HG02938 (cell line): ENCODE data around the gene ZBTB12.
A peak's percentile ranks its signal among the peaks of the same experiment; 100 is the strongest.
"Not testable (repeated sequence)": the region's sequence is repeated elsewhere in the genome, so short reads cannot be mapped to it uniquely, and the experiment has no call there.

Source experiments
- ATAC-seq: cut with Tn5 transposase; IDR thresholded peaks from one replicate; pipeline ENCODE4 v1.9.1; 2021; ENCODE audit warnings: mild to moderate bottlenecking, moderate library complexity; ENCODE audit not compliant: unreplicated experiment

ZBTB12 gene

DNA sequence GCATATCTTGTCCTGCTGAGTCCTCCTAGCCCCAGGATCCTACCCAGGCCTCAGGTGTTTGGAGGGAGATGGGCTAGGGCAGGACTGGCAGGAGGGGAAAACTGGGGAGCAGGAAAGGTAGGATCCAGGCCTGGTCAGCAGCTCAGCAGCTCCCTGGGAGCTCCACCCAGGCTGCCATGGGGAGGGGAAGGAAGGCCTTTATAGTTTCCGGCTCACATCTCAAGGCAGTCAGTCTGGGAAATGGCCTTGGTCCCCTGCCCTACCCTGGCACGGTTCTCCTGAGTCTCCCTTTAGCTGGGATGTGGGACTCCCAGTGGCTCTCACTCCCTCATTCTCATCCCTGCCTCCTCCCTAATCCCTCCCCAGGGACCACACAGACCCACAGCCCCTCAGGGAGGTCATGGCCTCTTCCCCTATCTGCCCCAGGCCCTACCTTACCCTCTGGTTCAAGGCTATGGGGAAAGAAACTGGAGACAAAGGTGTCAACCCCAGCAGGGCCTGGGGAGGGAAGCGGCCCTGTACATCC is 24.7 kb downstream of the ZBTB12 start:
- no peak for ATAC-seq

DNA sequence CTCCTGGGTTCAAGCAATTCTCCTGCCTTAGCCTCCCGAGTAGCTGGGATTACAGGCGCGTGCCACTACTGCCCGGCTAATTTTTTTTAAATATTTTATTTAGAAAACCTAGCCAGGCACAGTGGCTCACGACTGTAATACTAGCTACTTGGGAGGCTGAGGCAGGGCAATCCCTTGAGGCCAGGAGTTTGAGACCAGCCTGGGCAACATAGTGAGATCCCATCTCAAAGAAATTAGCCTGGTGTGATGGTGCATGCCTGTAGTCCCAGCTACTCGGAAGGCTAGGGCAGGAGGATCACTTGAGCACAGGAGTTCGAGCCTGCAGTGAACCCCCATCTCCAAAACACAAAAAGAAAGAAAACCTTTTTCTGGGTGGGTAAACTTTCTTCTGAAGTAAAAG is 25.5 kb downstream of the ZBTB12 start:
- no peak for ATAC-seq

DNA sequence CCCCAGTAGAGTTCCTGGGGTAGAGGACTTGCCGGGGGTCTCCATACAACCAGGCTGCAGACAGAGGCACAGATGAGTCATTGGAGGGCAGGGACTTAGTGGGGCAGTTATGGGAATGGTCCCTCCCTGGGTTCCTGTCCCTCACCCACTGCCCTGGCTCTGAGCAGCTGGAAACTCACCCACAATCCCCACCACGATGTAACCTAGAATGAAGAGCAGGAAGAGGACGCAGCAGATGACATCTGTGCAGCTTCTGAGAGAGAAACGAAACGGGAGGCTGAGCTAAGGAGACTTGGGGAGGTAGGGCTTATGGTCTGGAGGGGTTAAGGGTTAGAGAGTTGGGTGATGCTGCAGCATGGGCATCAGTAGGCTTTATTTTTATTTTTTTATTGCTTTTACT is 26.0 kb downstream of the ZBTB12 start:
- no peak for ATAC-seq

DNA sequence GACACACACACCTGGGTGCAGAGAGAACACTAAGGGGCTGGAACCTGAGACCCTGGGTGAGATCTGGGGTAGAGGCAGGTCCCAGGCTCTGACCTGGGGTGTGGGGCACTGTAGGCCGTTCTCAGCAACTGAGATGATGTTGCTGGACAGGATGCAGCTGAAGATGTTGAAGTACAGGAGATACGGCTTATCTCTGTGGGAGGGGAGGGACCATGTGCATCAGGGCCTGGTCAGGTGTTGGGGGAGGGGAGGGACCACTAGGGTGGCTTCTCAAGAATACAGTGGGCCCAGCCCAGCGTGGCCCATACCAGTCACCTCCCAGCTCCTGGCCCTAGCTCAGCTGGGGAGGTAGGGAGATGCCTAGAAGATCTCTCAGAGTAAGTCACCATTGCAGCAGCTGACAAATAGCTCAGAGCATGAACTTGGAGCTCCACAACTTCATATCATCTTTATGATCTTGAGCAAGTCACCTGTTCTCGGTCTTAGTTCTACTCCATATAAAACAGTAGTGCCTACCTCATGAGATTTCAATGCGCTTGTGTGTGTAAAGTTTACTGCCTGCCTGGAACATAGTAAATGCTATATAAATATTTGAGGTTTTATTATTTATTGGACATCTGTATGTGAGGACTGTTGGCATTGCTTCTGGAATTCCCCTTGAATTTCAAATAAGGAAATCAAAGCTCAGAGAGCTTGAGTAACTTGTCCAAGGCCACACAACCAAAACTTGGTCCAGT is 26.9 kb downstream of the ZBTB12 start:
- ATAC-seq, result no peak

DNA sequence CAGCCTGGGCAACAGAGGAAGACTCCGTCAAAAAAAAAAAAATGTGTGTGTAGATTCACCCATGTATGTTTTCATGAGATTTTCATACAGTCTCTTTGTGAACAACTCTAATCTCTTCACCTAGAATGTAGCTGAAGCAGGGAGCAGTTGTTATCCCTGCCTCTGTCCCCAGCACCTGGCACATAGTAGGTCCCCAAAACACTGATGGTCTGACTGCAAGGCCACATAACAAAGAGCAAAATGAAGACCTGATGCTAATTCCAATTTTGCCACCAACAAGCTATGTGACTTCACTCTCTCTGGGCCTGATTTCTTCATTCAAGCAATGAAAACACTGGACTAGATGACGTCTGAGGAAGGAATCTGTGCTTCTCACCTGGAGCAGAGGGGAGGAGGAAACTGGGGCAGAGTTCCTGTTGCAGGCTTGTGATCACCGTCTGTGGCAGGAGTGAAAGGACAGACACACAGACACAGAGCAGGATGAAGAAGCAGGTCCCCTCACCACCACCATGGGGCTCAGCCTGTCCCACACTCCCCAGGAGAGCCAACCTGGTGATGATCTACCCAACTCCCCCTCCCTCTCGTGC is 27.7 kb downstream of the ZBTB12 start:
- no peak for ATAC-seq

DNA sequence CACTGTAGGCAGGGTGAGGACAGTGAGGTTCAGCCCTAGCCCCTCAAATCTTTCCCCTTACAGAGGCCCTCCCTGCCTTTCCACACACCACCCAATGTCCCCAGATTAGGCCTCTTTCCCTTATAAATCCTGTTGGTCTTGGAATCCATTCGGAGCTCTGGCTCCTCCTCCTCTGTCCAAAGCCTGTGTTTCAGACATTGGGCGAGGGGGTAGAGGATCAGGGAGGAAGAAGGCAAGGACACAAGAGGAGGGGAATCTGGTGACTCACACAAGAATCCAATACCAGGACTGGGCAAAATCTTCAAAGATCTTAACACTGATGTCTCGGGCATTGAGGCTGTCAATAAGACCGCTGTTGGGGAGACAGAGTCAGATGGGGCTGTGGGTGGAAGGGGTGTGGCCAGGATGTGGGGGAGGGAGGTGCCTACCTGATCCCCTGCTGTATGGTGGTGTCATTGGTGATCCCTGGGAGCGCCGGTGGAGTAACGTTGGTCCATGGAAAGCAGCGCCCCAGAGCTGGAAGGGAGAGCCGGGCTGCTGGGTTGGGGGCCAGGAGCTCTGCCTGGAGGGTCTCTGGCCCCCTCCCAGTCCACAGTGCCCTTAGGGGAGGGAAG is 30.7 kb downstream of the ZBTB12 start:
- no peak for ATAC-seq

DNA sequence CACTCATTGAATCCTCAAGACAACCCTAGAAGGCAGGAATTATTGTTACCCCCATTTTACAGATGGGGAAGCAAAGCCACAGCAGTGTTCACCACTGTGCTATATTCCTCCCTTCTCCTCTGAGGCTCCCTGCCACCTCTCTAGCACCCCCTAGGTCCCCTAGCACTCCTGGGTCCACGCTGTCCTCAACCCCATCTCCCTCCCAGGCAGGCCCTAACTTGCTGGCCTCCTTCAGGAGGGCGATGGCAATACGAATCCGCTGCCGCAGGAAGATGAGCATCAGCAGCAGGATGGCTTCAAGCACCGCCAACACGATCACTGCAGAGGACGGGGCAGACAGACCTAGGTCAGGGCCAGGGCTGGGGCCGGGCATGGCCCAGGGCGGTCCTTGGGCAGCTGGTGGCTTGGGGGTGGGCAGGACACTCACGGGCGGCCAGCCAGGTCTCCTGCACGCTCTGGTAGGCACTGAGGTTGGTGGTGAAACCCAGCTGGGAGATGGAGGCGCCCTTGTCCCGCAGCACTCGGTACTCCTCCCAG is 31.4 kb downstream of the ZBTB12 start:
- no peak for ATAC-seq

DNA sequence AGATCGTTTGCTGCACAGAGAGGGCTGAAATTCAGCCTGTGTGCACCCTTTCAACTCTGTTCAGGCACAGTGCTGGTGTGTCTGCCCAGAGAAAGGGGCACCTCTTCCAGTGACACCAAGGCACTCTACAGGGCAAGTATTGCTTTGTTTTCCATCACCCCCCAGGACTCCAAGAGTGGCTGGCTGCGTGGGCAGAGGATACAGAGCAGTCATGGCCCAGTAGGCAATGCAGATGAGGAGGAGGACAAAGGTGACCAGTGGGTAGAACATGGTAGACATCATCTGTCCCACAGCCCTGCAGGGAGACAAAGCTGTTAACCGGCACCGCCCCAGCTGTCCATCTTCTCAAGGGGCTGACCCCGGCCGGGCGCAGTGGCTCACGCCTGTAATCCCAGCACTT is 32.5 kb downstream of the ZBTB12 start:
- ATAC-seq, result no peak

DNA sequence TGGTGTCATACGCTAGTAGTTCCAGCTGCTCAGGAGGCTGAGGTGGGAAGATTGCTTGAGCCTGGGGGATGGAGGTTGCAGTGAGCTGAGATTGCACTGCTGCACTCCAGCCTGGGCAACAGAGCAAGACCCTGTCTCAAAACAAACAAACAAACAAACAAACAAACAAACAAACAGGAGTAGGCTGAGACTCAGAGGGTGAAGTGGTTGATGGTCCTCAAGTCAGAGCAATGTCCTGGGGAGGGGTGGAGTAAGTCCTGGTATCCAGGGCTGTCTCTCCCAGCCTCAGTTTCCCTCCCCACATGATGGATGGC is 33.3 kb downstream of the ZBTB12 start:
- not testable (repeated sequence) for ATAC-seq

DNA sequence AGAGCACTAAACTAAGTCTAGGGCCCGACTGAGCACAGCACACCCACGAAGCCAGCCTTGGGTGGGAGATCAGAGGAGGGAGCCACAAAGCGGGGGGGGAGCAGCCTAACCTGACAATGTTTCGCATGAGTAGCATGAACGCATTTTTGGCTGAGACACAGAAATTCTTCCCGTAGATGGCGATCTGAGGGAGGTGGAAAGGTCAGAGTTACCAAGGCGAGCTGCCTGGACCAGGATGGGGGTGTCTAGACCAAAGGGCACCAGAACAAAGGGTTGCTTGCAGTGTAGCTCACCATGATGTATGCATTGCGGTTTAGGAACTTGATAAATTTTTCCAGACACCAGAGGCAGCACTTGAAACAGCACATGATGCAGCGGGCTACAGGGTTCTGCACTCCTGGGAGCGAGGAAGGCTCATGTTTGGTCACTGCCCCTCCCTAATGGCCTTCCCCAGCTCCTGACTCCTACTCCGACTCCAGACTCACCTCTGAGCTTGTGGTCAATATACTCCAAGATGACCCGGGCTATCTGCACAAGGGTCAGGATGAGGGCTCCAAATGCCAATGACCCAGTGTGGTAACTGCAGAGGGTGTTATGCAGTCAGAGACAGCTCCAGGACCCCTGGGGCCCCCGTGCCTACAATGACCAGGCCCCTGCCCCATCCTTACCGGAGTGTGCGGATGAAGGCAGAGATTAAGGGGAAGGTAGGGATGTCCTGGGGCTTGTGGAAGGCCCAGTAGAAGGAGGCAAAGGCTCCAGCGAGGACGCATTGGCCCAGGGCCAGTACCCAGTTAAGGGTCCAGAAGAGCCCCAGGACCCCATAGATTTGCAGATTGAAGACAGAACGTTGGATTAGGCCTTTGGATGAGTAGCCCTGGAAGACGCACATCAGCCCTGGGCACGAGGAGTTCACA is 36.4 kb downstream of the ZBTB12 start:
- no peak for ATAC-seq

DNA sequence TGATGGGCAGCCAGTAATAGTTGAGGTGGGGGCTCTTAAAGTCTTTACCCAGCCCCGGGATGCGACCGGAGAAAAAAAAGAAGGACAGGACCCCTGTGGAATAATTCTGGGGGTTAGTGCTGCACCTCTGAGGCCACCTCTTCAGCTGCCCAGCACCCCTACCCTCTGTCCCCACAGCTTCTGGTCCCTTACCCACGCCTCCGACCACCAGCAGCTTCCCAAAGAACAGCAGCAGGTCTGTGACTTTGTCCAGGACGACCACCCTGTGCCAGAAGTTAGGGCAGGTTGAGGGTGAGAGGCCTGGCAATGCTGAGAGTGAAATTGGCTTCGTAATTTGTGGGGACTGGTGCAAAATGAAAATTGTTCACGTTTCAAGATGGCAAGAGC is 37.1 kb downstream of the ZBTB12 start:
- ATAC-seq, result no peak

DNA sequence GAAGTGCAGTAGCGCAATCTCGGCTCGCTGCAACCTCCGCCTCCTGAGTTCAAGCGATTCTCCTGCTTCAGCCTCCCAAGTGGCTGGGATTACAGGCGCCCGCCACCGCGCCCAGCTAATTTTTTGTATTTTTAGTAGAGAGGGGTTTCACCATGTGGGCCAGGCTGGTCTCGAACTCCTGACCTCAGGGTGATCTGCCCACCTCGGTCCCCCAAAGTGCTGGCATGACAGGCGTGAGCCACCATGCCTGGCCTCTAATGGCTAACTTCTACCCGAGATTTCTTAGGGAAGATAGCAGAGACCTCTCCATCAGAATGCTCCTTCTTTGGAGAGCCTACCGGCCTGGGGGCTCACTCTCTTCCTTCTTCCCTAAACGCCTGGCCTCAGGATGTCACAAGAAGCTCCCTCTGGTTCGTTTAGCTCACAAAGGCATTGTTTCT is 37.7 kb downstream of the ZBTB12 start:
- not testable (repeated sequence) for ATAC-seq

DNA sequence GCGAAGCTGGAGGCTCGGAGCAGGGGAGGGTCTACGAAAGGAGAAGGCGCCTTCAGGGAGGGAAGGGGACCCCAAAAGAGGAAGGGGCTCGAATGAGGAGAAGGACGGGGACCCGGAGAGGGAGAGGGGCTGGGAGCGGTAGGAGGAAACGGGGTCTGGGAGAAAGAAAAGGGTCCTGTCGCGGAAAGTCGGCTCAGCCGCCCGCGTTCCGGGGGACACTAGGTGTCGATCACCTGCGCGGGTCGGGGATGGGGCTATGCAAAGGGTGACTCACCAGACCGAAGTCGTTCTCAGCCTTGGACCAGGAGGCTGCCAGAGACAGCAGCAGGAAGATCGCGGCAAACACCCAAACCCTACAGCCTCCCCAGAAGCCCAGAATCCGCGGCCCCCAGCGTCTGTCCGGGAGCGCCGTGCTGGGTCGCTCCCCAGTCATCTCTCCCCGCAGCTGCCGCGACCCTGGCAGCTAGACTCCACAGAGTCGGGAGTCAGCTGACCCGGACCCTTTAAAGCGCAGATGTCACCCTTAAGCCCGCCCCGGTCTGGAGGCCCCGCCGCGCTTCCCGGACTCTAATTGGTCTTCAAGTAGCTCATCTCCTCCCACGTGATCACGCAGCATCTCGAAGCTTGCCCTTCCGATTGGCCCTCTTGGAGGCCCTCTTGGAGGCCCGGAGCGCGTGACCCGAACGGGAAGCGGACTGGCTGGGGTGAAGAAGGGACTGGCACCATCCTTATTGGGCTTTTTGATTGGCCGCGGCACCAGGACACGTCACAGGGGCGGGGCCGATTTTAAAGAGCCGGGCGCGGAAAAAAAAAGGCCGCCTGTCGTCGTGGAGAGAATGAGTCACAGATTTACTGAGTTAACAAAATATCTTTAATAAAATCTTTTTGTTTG is 39.3 kb downstream of the ZBTB12 start, which contains the start of gene NEU1:
NEU1 (minus strand) TSS at position 478 of the 892 bp plus-strand sequence; CDS start at position 433, 45 bp downstream.
- peak; percentile 95 for ATAC-seq

DNA sequence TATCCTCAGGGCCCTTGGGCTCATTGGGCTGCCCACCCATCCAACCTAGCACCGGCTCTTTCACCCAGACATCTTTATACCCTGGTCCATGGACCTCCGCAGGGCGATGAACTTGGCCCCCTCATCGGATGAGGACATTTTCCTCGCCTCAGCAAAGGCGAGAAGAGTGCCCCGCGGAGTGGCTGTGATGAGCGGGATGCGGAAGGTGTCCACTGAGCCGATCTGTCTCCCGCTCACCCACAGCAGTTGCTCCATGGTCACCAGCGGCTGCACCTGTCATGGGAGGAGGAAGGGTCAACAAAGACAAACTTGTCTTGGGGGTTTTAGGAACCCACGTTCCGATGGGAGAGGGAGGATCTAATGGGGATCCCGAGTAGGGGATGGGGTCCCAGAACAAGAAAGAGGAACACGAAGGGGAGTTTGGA is 40.0 kb downstream of the ZBTB12 start:
- ATAC-seq, result no peak

DNA sequence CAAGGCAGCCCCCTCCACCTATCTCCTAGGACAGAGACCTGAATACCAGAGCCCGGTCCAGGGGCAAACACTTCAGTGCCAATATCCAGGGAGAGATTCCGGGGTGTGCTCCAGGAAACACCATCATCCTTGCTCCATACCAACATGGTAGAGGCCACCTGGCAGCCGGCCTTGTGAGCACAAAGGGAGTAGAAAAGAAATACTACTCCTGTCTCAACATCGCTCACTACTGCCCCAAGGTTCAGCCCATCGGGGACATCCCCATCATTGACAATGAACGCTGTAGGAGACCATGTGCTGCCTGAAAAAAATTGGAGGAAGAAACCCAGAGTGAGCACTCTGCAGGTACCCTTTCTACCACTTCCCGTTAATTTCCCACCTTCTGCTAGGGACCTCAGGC is 40.7 kb downstream of the ZBTB12 start:
- ATAC-seq, result no peak

DNA sequence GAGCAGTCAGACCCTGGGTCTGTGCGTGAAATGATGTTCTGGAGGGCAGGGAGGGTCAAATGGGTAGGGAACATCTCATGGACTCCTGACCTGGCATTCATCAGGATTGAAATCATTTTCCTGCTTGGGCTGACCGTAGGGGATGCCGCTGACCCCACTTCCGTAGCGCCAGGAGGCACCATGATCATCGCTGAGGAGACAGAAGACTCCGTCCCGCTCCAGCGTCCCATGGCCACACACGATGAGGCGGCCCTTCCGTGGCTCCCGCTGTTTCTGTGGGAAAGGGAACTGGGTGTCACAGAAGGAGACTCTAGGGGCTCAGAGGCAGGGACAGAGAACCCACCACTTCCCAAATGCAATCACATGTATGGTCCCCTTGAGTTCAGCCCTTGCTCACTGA is 41.5 kb downstream of the ZBTB12 start:
- no peak for ATAC-seq

DNA sequence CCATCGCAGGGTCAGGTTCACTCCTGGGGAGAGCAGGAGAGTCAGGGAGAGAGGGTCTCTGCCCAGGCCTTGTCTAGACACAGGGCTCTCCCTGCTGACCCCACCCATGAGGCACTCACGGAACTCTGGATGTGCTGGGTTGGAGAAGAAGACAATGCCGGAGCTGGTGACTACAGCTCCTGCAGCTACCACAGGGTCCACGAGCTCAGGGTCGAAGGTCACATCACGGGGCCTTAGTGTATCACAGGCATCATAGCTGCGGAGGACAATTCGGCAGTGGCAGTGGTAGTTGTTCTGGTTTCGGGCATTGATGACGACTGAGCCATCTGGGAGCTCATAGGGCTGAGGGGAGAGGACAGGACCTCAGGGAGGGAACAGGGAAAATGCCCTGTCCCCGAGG is 42.0 kb downstream of the ZBTB12 start:
- ATAC-seq, result no peak

DNA sequence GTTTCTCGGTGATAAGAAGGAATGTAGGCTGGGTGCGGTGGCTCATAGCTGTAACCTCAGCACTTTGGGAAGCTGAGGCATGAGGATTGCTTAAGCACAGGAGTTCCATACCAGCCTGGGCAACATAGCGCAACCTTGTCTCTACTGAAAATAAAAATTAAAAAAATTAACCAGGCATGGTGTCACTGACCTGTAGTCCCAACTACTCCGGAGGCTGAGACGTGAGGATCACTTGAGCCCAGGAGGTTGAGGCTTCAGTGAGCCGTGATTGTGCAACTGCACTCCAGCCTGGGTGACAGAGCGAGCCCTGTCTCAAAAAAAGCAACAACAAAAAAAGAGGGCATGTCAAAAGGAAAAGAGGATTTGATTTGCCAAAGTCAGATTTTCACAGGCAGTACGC is 43.2 kb downstream of the ZBTB12 start:
- ATAC-seq, result no peak

DNA sequence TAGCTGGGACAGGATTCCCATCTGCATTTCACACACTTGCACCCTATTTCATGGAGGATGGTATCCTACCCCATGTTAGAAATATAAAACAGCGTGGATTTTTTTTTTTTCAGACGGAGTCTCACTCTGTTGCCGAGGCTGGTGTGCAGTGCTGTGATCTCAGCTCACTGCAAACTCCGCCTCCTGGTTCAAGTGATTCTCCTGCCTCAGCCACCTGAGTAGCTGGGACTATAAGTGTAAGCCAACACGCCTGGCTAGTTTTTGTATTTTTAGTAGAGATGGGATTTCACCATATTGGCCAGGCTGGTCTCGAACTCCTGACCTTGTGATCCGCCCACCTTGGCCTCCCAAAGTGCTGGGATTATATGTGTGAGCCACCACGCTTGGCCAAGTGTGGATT is 44.1 kb downstream of the ZBTB12 start:
- ATAC-seq, result not testable (repeated sequence)
